ENCODE results near the gene SHISAL2A. TPM values are rescaled to one million over a fixed set of nuclear protein-coding genes. Genes with fewer than 3 reads are reported as not detected.

Gene SHISAL2A
- total and polyA plus RNA-seq, 2 of the 8 experiments (the other 6 are each of a cell fraction or from before 2014, with no cell fraction given) = 0.74 to 2.1 TPM

DNA sequence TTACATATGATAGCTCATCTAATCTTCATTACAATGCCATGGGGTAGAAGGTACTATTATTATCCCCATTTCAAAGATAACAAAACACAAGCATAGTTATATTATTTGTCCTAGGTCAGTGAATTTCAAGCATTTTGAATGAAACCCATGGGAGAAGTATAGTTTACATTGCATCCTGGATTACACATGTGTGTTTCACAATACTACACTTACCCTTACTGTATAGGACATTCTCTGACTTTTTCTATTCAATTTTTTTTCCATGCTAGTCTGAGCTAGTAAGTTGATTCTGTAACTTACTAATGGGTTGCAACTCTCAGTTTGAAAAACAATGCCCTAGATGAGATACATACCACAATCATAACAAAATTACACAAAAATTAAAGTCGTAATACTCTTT is 39.5 kb upstream of the SHISAL2A start:
- 84% methylated on average over 1 of the region's 1 CpG; no CpG with 5 or more reads in 1 of the 2 experiments for WGBS, 2 experiments (ENCODE audit: extremely low coverage in 1 of 2, insufficient coverage in 1 of 2, insufficient read length in 1 of 2, insufficient replicate concordance in 2 of 2, low coverage in 1 of 2, low lambda C conversion rate in 2 of 2, missing lambda C conversion rate in 1 of 2)

More for the DNA sequence above, 39.5 kb upstream of the SHISAL2A start:
- H4K91ac ChIP-seq (replicated peaks; ENCODE audit: insufficient read length, low read length) = no peak overlapping the region
- H3K14ac ChIP-seq (ENCODE audit: insufficient read length) = no peak overlapping the region
- no peak overlapping the region for H2AFZ ChIP-seq (ENCODE audit: low read length)
- H3K27ac ChIP-seq (ENCODE audit: low read depth, low read length) = no peak overlapping the region
- no peaks in the 10 kb centered on the region for H3K23me2 ChIP-seq (ENCODE audit: low read depth, low read length)
- no peak overlapping the region for H2AK5ac ChIP-seq (ENCODE audit: low read depth, low read length)
- DNase-seq (ENCODE audit: low read depth in 1 of 2, low spot score in 2 of 2) (no peak), FAIRE-seq (no peak)
- no peak overlapping the region for H2BK20ac ChIP-seq (ENCODE audit: low read length)
- H3K36me3 ChIP-seq (ENCODE audit: control insufficient read depth in 2 of 4, insufficient read depth in 4 of 4, low read length in 3 of 4) = no peaks in the 10 kb centered on the region
- no peak overlapping the region for H3K23ac ChIP-seq (ENCODE audit: insufficient read length)
- no peak overlapping the region for H2BK5ac ChIP-seq (ENCODE audit: low read depth, low read length)
- H3K4me1 ChIP-seq (replicated peaks in 1 of 4; ENCODE audit: control insufficient read depth in 3 of 4, insufficient read depth in 4 of 4, low read length in 3 of 4) = peaks cover 0 to 7% (median 2%) of the 10 kb centered on the region in 4 experiments; a peak in 4 of 7 replicates
- ChIA-PET POLR2A (ENCODE audit: partially characterized antibody) (interaction anchor here (1.5 kb wide), 1 partner anchor 190 kb away, joined by 5 read pairs; the partner anchor contains the start of genes ORC1 and PRPF38A), CTCF (ENCODE audit: partially characterized antibody) (interaction anchor here (0.8 to 2.1 kb wide), 6 partner anchors 11 to 106 kb away, joined by 3 to 7 read pairs (median 4); partner anchors contain the start of gene SHISAL2A)
- H4K20me1 ChIP-seq (replicated peaks in 1 of 2; ENCODE audit: control insufficient read depth in 1 of 2, insufficient read depth in 2 of 2, low read length in 2 of 2) = no peaks in the 10 kb centered on the region
- TF ChIP-seq ZNF274 (IDR thresholded peaks at IDR 0.05; ENCODE audit: borderline replicate concordance, extremely low read depth, low read length) (no peak), SIRT6 (IDR thresholded peaks at IDR 0.05; ENCODE audit: low read length) (no peak), HDAC2 (IDR thresholded peaks at IDR 0.05; ENCODE audit: borderline replicate concordance in 1 of 2, low read depth in 2 of 2, low read length in 2 of 2) (no peak), SP2 (IDR thresholded peaks at IDR 0.05; ENCODE audit: low read length) (no peak), TAF1 (IDR thresholded peaks at IDR 0.05; ENCODE audit: low read depth, low read length) (no peak), PHF8 (conservative IDR thresholded peaks at IDR 0.05; ENCODE audit: low read depth, low read length) (no peak)
- H3K9ac ChIP-seq (replicated peaks in 1 of 4; ENCODE audit: extremely low read depth in 1 of 4, low read depth in 3 of 4, low read length in 3 of 4) = no peak overlapping the region
- no peaks in the 10 kb centered on the region for H3K79me1 ChIP-seq (ENCODE audit: low read depth, low read length)
- H3K79me2 ChIP-seq (ENCODE audit: control insufficient read depth in 1 of 2, insufficient read depth in 2 of 2, low read length in 2 of 2) = no peaks in the 10 kb centered on the region
- H2BK12ac ChIP-seq (ENCODE audit: low read depth, low read length) = no peak overlapping the region
- no peak overlapping the region for H3K4ac ChIP-seq (replicated peaks; ENCODE audit: insufficient read length, low read depth, low read length)
- H4K5ac ChIP-seq (ENCODE audit: insufficient read length, low read depth, low read length) = no peak overlapping the region
- no peak overlapping the region for H4K8ac ChIP-seq (ENCODE audit: extremely low read depth, insufficient read depth, low read length)
- H3K18ac ChIP-seq (ENCODE audit: extremely low read depth, low read length) = no peak overlapping the region
- H3K27me3 ChIP-seq (replicated peaks in 1 of 4; ENCODE audit: control insufficient read depth in 3 of 4, extremely low read depth in 1 of 4, insufficient read depth in 3 of 4, low read length in 3 of 4) = 0 out of 7 replicates have a peak, but pooled peaks cover 0 to 2% (median 0%) of the 10 kb centered on the region in 4 experiments
- H3K4me3 ChIP-seq (ENCODE audit: extremely low read depth in 1 of 4, insufficient read depth in 2 of 4, low read depth in 3 of 4, low read length in 4 of 4) = no peak overlapping the region
- H3K9me3 ChIP-seq (ENCODE audit: insufficient read depth in 2 of 2, low read depth in 1 of 2, low read length in 1 of 2) = no peaks in the 10 kb centered on the region
- no peak overlapping the region for H2BK15ac ChIP-seq (ENCODE audit: low read length)
- H3K4me2 ChIP-seq (ENCODE audit: insufficient read depth in 1 of 2, low read depth in 2 of 2, low read length in 2 of 2) = no peak overlapping the region
- H3K56ac ChIP-seq (replicated peaks; ENCODE audit: insufficient read length, low read depth, low read length) = no peak overlapping the region
- H2BK120ac ChIP-seq (replicated peaks; ENCODE audit: low read depth, low read length) = no peak overlapping the region

Measured in H1 (cell line).